Smooth muscle cell of the brain vasculature (primary cell): ENCODE data around the gene FAF1.
"Not testable (repeated sequence)": the region's sequence is repeated elsewhere in the genome, so short reads cannot be mapped to it uniquely, and the experiment has no call there.

Experiments used
- DNase-seq: peaks from one replicate; pipeline ENCODE4 v3.0.0-alpha.2; 2012; ENCODE audit warnings: low read depth, low spot score

FAF1 gene

GRCh38 chr1:50566405-50566804 lies 393.7 kb downstream of the FAF1 start:
- no peak for DNase-seq

- no peak for DNase-seq
These were observed 395.6 kb downstream of the FAF1 start for GRCh38 chr1:50564417-50564816.

- no peak for DNase-seq
These were observed 398.0 kb downstream of the FAF1 start for GRCh38 chr1:50562106-50562505.

GRCh38 chr1:50559421-50559820 lies 400.6 kb downstream of the FAF1 start:
- DNase-seq, result no peak

- no peak for DNase-seq
These were observed 406.1 kb downstream of the FAF1 start for GRCh38 chr1:50553921-50554320.

GRCh38 chr1:50548243-50548642 lies 411.8 kb downstream of the FAF1 start:
- no peak for DNase-seq

GRCh38 chr1:50542362-50542761 lies 417.7 kb downstream of the FAF1 start:
- DNase-seq, result no peak

- DNase-seq, result no peak
These were observed 421.6 kb downstream of the FAF1 start for GRCh38 chr1:50538476-50538875.

- DNase-seq, result no peak
These were observed 428.5 kb downstream of the FAF1 start for GRCh38 chr1:50531601-50532000.

GRCh38 chr1:50531027-50531426 lies 429.0 kb downstream of the FAF1 start:
- no peak for DNase-seq

- DNase-seq, result no peak
These were observed 430.6 kb downstream of the FAF1 start for GRCh38 chr1:50529510-50529909.

GRCh38 chr1:50527987-50528320 lies 432.1 kb downstream of the FAF1 start:
- DNase-seq, result not testable (repeated sequence)

- DNase-seq, result no peak
These were observed 432.6 kb downstream of the FAF1 start for GRCh38 chr1:50527249-50527986.

GRCh38 chr1:50526431-50526830 lies 433.6 kb downstream of the FAF1 start:
- DNase-seq, result no peak

- no peak for DNase-seq
These were observed 436.5 kb downstream of the FAF1 start for GRCh38 chr1:50523548-50523947.

GRCh38 chr1:50522691-50523342 lies 437.2 kb downstream of the FAF1 start:
- no peak for DNase-seq

- DNase-seq, result no peak
These were observed 438.4 kb downstream of the FAF1 start for GRCh38 chr1:50521703-50522102.

- DNase-seq, result no peak
These were observed 442.6 kb downstream of the FAF1 start for GRCh38 chr1:50517488-50517887.

- DNase-seq, result no peak
These were observed 444.0 kb downstream of the FAF1 start for GRCh38 chr1:50516056-50516455.

GRCh38 chr1:50508040-50508586 lies 452.0 kb downstream of the FAF1 start:
- DNase-seq, result no peak

- no peak for DNase-seq
These were observed 454.6 kb downstream of the FAF1 start for GRCh38 chr1:50505427-50505826.

GRCh38 chr1:50503515-50503914 lies 456.6 kb downstream of the FAF1 start:
- DNase-seq, result no peak

- DNase-seq, result no peak
These were observed 457.9 kb downstream of the FAF1 start for GRCh38 chr1:50502147-50502546.
